ENCODE results near the gene CENPT.

- TF ChIP-seq CTCF (IDR thresholded peaks at IDR 0.05) (no peak), POLR2A (IDR thresholded peaks at IDR 0.05) (peak; percentile 59), EP300 (IDR thresholded peaks at IDR 0.05) (no peak)
These were observed 13.9 kb downstream of the CENPT start for GRCh38 chr16:67833415-67834241.

Data from ovary (tissue), 3 donors.